Kidney epithelial cell (primary cell): ENCODE results near the gene BEND7. TPM values are rescaled to one million over a fixed set of nuclear protein-coding genes. Genes with fewer than 3 reads are reported as not detected.

Experiments
- DNase-seq: peaks from one replicate; pipeline ENCODE4 v3.0.0-alpha.2; 2010; ENCODE audit warnings: low read depth
- H3K27me3 ChIP-seq: 2 replicates; pipeline ENCODE4 v1.6.0; 2011; ENCODE audit warnings: low read length; ENCODE audit not compliant: control insufficient read depth, insufficient read depth
- H3K36me3 ChIP-seq: 2 replicates; pipeline ENCODE4 v1.5.1; 2011; ENCODE audit warnings: low read length; ENCODE audit not compliant: control insufficient read depth, insufficient read depth
- H3K4me3 ChIP-seq: 2 replicates; pipeline ENCODE4 v1.5.1; 2011; ENCODE audit warnings: low read depth, mild to moderate bottlenecking, control low read depth, low read length
- total RNA-seq: library from RNA; depleted of rRNA; stranded (reverse); fragments of >200 nt; gene quantifications from 2 replicates; pipeline ENCODE4 v1.2.3, GENCODE V29; 2015
- TF ChIP-seq, protein P1 (sequence below): IDR thresholded peaks from 2 replicates; pipeline ENCODE4 v1.5.1; 2011; ENCODE audit warnings: mild to moderate bottlenecking, moderate library complexity, low read length, control low read depth, inconsistent platforms; ENCODE audit not compliant: insufficient read depth, poor library complexity, severe bottlenecking

BEND7 gene
- total RNA-seq, 1 donor from 2014 or later, result 31.5 TPM

DNA sequence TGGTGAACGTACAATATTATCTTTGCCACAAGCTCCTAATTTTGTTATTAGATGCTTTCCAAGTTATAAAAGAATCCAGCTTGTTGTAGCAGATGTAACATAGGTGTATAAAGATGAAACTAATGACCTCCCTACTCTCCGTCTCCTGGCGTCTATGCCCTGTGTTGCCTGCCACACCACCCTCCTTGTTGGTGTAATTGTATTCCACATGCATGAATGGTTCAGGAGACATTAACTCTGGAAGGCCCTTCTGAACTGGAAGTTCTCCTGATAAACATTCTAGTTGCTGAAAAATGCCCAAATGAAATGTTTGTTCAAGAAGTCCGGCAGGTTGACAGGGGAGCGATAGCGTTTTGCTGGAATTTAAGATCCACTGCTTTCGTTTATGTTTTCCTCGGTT lies 126.8 kb downstream of the BEND7 start:
- Histone ChIP-seq H3K36me3 (no peaks in the 10 kb centered on the region), H3K4me3 (no peak overlapping the region), H3K27me3 (no peaks in the 10 kb centered on the region)
- DNase-seq, result no peak
- TF ChIP-seq, protein P1, sequence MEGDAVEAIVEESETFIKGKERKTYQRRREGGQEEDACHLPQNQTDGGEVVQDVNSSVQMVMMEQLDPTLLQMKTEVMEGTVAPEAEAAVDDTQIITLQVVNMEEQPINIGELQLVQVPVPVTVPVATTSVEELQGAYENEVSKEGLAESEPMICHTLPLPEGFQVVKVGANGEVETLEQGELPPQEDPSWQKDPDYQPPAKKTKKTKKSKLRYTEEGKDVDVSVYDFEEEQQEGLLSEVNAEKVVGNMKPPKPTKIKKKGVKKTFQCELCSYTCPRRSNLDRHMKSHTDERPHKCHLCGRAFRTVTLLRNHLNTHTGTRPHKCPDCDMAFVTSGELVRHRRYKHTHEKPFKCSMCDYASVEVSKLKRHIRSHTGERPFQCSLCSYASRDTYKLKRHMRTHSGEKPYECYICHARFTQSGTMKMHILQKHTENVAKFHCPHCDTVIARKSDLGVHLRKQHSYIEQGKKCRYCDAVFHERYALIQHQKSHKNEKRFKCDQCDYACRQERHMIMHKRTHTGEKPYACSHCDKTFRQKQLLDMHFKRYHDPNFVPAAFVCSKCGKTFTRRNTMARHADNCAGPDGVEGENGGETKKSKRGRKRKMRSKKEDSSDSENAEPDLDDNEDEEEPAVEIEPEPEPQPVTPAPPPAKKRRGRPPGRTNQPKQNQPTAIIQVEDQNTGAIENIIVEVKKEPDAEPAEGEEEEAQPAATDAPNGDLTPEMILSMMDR, result no peak

DNA sequence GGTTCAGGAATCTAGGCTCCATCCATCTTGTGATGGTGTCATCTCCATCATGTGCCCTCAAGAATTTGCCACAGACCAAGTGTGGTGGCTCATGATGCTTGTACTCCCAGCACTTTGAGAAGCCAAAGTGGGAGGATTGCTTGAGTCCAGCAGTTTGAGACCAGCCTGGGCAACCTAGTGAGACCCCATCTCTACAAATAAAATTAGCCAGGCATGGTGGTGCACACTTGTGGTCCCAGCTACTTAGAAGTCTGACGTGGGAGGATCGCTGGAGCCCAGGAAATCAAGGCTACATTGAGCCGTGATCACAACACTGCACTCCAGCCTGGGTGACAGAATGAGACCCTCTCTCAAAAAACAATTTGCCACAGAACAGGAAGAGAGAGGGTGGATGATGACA lies 127.7 kb downstream of the BEND7 start:
- H3K4me3 ChIP-seq, result no peak overlapping the region
- DNase-seq, result no peak
- TF ChIP-seq, protein P1, result no peak
- H3K36me3 ChIP-seq, result no peaks in the 10 kb centered on the region
- H3K27me3 ChIP-seq, result no peaks in the 10 kb centered on the region

DNA sequence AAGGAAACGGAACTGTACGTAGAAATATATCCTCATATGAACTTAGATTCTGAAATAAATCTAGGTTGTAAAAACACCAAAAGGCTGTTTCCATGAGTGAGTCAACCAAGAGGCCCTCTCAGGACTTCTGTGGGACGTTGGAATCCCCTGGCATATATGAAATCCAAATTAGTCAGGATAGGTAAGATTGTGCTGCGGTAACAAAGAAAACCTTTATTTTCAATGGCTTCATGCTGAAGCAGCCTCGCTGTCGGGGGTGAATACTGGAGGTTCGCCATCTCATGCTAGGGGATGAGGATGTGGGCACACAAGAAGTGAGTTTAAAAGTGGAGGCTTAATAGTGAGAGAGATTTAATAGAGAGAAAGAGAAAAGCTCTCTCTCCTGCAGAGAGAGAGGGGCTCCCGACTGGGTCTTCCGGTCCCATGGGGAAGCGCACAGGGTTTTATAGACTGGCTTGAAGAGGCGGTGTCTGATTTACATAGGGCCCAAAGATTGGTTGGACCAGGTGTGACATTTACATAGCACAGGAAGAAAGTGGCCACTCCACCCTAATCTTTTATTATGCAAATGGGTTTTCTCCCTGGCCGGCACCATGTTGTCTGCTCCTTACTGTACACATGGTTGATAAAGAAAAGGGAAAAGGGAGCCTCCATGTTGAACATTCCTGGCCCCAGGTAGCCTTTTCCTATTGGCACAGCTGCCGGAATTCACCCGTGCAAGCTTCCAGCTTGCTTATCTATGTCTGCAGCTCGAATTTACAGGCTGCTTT lies 128.4 kb downstream of the BEND7 start:
- Histone ChIP-seq H3K36me3 (no peaks in the 10 kb centered on the region), H3K27me3 (no peaks in the 10 kb centered on the region), H3K4me3 (no peak overlapping the region)
- TF ChIP-seq, protein P1, result no peak
- DNase-seq, result no peak

DNA sequence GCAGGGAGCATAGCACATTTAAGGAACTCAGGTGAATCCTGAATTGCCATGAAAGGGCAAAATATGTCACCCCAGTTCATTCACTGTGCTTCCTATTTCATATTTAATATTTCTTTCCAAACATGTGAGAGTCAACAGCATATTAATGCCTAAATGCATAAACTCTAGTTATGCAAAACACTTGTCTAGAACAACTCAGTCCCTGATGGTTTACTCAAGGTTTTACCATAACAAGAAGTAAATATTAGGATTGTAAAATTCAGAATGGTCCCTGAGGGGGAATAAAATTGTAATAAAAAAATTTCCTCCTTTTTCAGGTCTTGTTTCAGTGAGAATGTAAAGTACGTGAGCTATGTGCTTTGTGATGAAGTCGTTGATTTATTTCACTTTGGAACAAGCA lies 129.1 kb downstream of the BEND7 start:
- no peaks in the 10 kb centered on the region for H3K27me3 ChIP-seq
- TF ChIP-seq, protein P1, result no peak
- no peak for DNase-seq
- H3K4me3 ChIP-seq, result no peak overlapping the region
- H3K36me3 ChIP-seq, result no peaks in the 10 kb centered on the region

DNA sequence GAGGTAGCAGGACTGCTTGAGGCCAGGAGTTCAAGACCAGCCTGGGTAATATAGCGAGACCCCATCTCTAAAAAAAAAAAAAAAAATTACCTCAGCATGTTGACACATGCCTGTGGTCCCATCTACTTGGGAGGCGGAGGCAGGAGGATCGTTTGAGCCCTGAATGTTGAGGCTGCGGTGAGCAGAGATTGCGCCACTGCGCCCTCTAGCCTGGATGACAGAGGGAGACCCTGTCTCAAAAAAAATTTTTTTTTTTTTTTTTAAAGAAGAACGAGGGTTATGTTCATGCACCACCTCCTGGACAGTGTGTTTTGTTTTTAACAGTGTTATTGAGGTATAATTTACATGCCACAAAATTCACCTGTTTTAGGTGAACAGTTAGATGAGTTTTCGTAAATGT lies 129.6 kb downstream of the BEND7 start:
- DNase-seq, result no peak
- H3K36me3 ChIP-seq, result no peaks in the 10 kb centered on the region
- TF ChIP-seq, protein P1, result no peak
- H3K27me3 ChIP-seq, result no peaks in the 10 kb centered on the region
- no peak overlapping the region for H3K4me3 ChIP-seq

DNA sequence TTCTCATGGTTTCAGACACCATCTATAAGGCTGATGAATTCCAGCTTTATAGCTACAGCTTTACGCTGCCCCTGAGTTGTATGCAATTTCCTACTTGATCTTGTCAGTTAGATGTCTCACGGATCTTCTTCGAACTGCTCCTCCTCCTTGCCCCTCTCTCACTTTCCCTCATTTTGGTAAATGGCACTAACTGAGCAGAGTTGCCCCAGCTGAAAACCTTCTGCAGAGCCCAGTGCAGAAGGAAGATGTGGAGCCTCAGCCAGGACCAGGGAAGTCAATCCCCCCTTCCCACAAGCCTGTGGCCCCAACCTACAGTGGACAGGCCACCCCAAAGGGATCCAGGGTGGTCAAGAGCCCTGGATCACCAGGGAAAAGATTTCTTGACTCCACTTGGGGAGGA lies 131.8 kb downstream of the BEND7 start:
- Histone ChIP-seq H3K27me3 (no peaks in the 10 kb centered on the region), H3K4me3 (no peak overlapping the region), H3K36me3 (no peaks in the 10 kb centered on the region)
- no peak for DNase-seq
- TF ChIP-seq, protein P1, result no peak
